SK-N-MC (cell line): Measurements from ENCODE around the gene CNTFR.

Source experiments
- EZH2 ChIP-seq: fragments of 200-600 bp; sonication (generic); IDR thresholded peaks from one replicate; pipeline ENCODE4 v1.6.1; 2017; ENCODE audit warnings: antibody characterized with exemption
- POLR2AphosphoS5 ChIP-seq: IDR thresholded peaks from 2 replicates; pipeline ENCODE4 v1.6.1; 2012; ENCODE audit warnings: mild to moderate bottlenecking, low read depth, low read length, borderline replicate concordance

DNA sequence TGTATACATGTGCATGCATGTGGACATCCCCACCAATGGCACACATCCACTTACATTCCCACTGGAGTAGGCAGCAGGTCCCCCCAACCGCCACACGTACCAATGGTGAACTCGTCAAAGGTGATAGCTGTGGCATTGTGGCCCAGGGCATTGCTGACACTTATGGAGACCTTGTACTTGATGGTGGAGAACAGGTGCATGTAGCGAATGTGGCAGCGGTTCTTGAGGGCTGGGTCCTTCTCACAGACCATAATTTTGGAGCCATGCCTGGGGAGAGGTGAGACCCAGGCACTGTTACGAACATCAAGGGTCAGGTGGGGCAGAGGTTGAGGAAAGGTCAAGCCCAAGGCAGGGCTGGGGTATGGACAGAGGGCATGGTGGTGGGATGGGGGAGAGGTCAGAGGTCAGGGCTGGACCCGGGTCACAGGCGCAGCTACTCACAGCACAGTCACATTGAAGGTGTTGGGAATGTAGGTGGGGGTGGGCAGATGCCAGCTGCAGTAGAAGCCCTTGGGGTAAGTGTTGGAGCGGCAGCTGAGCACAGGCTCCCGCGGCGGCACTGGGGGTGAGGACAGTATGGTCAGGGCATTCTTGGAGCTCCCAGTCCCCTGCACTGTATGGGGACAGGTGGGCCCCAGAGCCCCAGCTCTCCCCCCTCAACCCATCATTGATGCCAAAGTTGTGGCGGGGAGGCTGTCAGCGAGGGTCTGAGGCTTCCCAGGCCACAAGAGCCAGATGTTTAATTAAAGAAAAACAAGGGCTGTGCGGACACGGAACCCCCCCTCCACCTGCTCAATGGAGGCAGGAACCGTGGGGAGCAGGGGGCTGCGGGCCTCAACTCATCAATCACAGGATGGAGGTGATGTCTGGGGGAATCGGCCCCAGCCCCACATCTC is 31.9 kb downstream of the CNTFR start:
- TF ChIP-seq EZH2, result no peak
- TF ChIP-seq POLR2AphosphoS5, result no peak
